ENCODE measurements around the gene STX4. TPM values are rescaled to one million over a fixed set of nuclear protein-coding genes. Genes with fewer than 3 reads are reported as not detected.

STX4 gene
- total and polyA plus RNA-seq, 9 of the 15 experiments (the other 6 are each of a cell fraction or from before 2014, with no cell fraction given) = 3.2 to 48.0 (median 21.5) TPM

GRCh38 chr16:31078597-31079341, 45.4 kb downstream of the STX4 start:
- Histone ChIP-seq H4K20me1 (replicated peaks; ENCODE audit: control insufficient read depth, insufficient read depth, low read length) (peaks cover 5% of the 10 kb centered on the region; the same call in 1 of the 2 replicates), H3K4me2 (ENCODE audit: insufficient read depth, low read length) (no peak overlapping the region), H3K4me3 (no peak overlapping the region), H3K36me3 (ENCODE audit: control insufficient read depth, insufficient read depth, low read length) (peaks cover 73% of the 10 kb centered on the region), H3K9ac (ENCODE audit: insufficient read depth in 1 of 2, low read depth in 2 of 2, low read length in 2 of 2) (0 out of 4 replicates have a peak overlapping the region, but pooled peaks of 1 of the 2 experiments have one; percentile 37), H3K4me1 (replicated peaks in 1 of 2; ENCODE audit: control insufficient read depth in 2 of 2, insufficient read depth in 2 of 2, low read length in 2 of 2) (peaks cover 4 to 67% of the 10 kb centered on the region in 2 experiments; a peak in 3 of 5 replicates), H2AFZ (ENCODE audit: low read depth, low read length) (no peak overlapping the region), H3K9me1 (ENCODE audit: control insufficient read depth, insufficient read depth, low read length) (no peaks in the 10 kb centered on the region), H3K27me3 (ENCODE audit: control insufficient read depth in 2 of 2, insufficient read depth in 2 of 2, low read length in 2 of 2) (no peaks in the 10 kb centered on the region), H3K27ac (ENCODE audit: extremely low read depth, low read depth, low read length) (no peak overlapping the region), H3K79me2 (ENCODE audit: control insufficient read depth, insufficient read depth, low read length) (peaks cover 39% of the 10 kb centered on the region), H3K9me3 (replicated peaks; ENCODE audit: control insufficient read depth, insufficient read depth, low read depth, low read length) (no peaks in the 10 kb centered on the region)
- TF ChIP-seq ZNF23 (CRISPR knock-in tag; IDR thresholded peaks at IDR 0.05) (no peak), POLR2G (IDR thresholded peaks at IDR 0.05; ENCODE audit: low read depth, low read length) (peak; percentile 60), TFAM (CRISPR knock-in tag; conservative IDR thresholded peaks at IDR 0.05) (no peak), RBFOX2 (IDR thresholded peaks at IDR 0.05; ENCODE audit: low read depth, low read length) (peak; percentile 57)
- DNase-seq (ENCODE audit: extremely low read depth in 1 of 4, low spot score in 3 of 4) (no peak), FAIRE-seq (no peak), ATAC-seq (no peak)
- intact Hi-C loops (cut with micrococcal nuclease) = no loop called here
- ChIA-PET CTCF (ENCODE audit: low intra/inter-chr PET ratio) (no interaction called here), POLR2A (interaction anchor here (0.6 to 1.8 kb wide), 6 partner anchors 8 to 359 kb away, joined by 3 to 6 read pairs (median 3); partner anchors contain the start of gene FUS)
- no TSS peak for BruUV-seq (replicated peaks)
- 91% methylated on average over 15 of the region's 15 CpGs for WGBS (ENCODE audit: insufficient coverage, low coverage, missing lambda C conversion rate)
- in situ Hi-C loops (cut with MboI) = no loop called here

Measured in K562 (cell line).